H1 (cell line): Measurements from ENCODE around the gene TNIK. TPM values are rescaled to one million over a fixed set of nuclear protein-coding genes. Genes with fewer than 3 reads are reported as not detected.

ENCODE experiments used
- ASH2L ChIP-seq: fragments of 200-600, 300-600 bp; sonication (generic); IDR thresholded peaks from one replicate; pipeline ENCODE4 v1.7.1; 2017; ENCODE audit warnings: low read length
- BCL11A ChIP-seq, 2 experiments: IDR thresholded peaks; one replicate each; pipeline ENCODE4 v1.6.1; 2011; ENCODE audit warnings: low read depth in 2 of 2, low read length in 2 of 2, mild to moderate bottlenecking in 2 of 2
- USF2 ChIP-seq: IDR thresholded peaks from 2 replicates; pipeline ENCODE4 v1.6.1; 2011; ENCODE audit warnings: low read length, improper control_type of control experiment
- polyA plus RNA-seq, 7 experiments: library from polyadenylated mRNA; depleted of rRNA in 3 of 7; stranded (reverse) in 5 of 7; unstranded in 2 of 7; fragments of >200 nt in 5 of 7; fragments of 200-250 nt in 2 of 7; gene quantifications; 1 replicate in 5 of 7; 2 replicates in 1 of 7; 4 replicates in 1 of 7; pipeline versions ENCODE4 v1.2.1 to v1.2.3, GENCODE V29; 2011 to 2013; ENCODE audit warnings: missing spikeins in 2 of 7, mixed read lengths in 2 of 7
- total RNA-seq: library from RNA; stranded (reverse); fragmentation: NEBNext Ultra II Directional; extraction: Animal tissue kit (Norgen Biotek cat#: 25700); gene quantifications from 2 replicates; pipeline ENCODE4 v1.2.1, GENCODE V29; 2021
- TF ChIP-seq, protein P1 (sequence below): IDR thresholded peaks from 2 replicates; pipeline ENCODE4 v1.6.1; 2012; ENCODE audit warnings: inconsistent platforms

TNIK gene
- total and polyA plus RNA-seq, 2 of the 8 experiments (the other 6 are each of a cell fraction or from before 2014, with no cell fraction given): 7.4 to 42.0 TPM

DNA sequence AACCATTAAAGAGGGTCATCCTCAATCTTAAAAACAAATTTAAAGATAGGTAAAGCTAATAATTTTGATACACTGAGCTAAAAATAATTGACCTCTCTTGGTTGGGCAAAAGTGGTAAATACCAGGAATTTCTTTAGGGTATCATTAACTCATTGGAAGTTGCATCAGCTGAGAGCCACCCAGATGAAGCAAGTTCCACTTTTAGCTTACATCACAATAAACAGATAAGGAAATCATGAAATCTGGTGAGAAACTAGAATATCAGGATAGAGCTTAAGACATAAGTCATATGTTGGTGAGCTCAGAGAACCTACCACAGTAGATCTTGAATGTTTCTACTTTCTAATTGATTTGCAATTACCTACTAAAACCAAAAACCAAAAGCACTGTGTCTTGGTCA, 336.3 kb downstream of the TNIK start (continued):
- TF ChIP-seq USF2 (no peak), BCL11A (IDR thresholded peaks at IDR 0.05; ENCODE audit: low read depth in 2 of 2, low read length in 2 of 2) (no peak), ASH2L (no peak)
- TF ChIP-seq, protein P1, sequence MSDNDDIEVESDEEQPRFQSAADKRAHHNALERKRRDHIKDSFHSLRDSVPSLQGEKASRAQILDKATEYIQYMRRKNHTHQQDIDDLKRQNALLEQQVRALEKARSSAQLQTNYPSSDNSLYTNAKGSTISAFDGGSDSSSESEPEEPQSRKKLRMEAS: no peak
